ENCODE results near the gene RFX5. TPM values are rescaled to one million over a fixed set of nuclear protein-coding genes. Genes with fewer than 3 reads are reported as not detected.
A peak's percentile ranks its signal among the peaks of the same experiment; 100 is the strongest.

Gene RFX5
- total RNA-seq, 2 experiments from 2014 or later: 55.6 to 55.7 TPM

DNA sequence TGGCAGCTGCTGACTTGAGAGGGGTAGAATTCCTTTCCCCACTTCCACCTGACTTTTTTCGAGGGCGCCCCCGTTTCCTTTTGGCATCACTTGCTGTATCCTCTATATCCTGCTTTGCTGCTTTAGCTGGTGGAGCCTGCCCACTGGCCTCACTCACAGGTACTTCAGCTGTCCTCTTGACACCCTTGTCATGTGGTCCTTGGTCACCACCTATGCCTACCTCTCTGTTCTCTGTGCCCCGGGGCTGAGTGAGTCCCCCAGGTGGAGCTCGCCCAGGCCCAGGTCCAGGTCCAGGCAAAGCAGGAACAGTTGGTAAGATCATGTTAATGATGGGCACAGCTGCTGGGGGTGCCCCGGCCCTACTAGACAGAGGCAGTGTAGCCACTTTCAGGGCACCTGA is 4.5 kb downstream of the RFX5 start:
- POLR2A ChIA-PET: interaction anchor here (0.7 to 1.0 kb wide), 2 partner anchors 12 to 88 kb away, joined by 3 read pairs; partner anchors contain the start of gene PSMD4
- peak overlapping the region; percentile 30 for H3K27ac Mint-ChIP-seq

DNA sequence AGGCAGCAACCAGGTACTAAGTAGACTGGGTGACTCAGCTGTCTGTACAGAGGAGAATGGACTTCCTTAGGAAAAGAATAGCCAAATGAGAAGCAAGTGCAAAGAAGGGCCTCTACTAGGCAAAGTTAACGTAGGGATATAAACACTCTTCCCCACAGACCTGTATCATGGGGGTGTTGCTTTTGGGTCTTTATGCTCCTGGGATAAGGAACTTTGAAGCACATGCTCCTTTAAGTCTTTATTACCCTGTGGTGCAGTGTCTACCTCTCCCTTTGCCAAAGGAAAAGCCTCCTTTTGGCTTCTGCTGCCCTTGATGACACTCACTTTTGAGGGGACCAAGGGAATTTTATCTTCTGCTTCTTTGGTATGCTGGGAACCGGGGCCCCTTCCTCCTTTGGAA is 5.0 kb downstream of the RFX5 start:
- intact Hi-C loops (cut with micrococcal nuclease): loop anchor here (5.0 kb wide), 2 partner anchors 60 to 145 kb away; partner anchors contain the start of genes PIP5K1A and ZNF687

More for the DNA sequence above, 4.5 kb downstream of the RFX5 start:
- intact Hi-C loops (cut with micrococcal nuclease): loop anchor here (5.0 kb wide), 2 partner anchors 60 to 145 kb away; partner anchors contain the start of genes PIP5K1A and ZNF687
- TF ChIP-seq, protein P1, sequence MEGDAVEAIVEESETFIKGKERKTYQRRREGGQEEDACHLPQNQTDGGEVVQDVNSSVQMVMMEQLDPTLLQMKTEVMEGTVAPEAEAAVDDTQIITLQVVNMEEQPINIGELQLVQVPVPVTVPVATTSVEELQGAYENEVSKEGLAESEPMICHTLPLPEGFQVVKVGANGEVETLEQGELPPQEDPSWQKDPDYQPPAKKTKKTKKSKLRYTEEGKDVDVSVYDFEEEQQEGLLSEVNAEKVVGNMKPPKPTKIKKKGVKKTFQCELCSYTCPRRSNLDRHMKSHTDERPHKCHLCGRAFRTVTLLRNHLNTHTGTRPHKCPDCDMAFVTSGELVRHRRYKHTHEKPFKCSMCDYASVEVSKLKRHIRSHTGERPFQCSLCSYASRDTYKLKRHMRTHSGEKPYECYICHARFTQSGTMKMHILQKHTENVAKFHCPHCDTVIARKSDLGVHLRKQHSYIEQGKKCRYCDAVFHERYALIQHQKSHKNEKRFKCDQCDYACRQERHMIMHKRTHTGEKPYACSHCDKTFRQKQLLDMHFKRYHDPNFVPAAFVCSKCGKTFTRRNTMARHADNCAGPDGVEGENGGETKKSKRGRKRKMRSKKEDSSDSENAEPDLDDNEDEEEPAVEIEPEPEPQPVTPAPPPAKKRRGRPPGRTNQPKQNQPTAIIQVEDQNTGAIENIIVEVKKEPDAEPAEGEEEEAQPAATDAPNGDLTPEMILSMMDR (IDR thresholded peaks at IDR 0.05): no peak
- Mint-ChIP-seq H3K27me3 (no peaks in the 10 kb centered on the region), H3K36me3 (ENCODE audit: low read depth) (peaks cover 29% of the 10 kb centered on the region), H3K9me3 (no peaks in the 10 kb centered on the region), H3K4me1 (ENCODE audit: low read depth) (peaks cover 33% of the 10 kb centered on the region), H3K4me3 (no peak overlapping the region)
- CTCF ChIA-PET: interaction anchor here (1.0 to 10.5 kb wide), 4 partner anchors 33 to 146 kb away, joined by 3 to 238 read pairs (median 98); partner anchors contain the start of gene ZNF687
- DNase-seq: no peak
- no peak for ATAC-seq

DNA sequence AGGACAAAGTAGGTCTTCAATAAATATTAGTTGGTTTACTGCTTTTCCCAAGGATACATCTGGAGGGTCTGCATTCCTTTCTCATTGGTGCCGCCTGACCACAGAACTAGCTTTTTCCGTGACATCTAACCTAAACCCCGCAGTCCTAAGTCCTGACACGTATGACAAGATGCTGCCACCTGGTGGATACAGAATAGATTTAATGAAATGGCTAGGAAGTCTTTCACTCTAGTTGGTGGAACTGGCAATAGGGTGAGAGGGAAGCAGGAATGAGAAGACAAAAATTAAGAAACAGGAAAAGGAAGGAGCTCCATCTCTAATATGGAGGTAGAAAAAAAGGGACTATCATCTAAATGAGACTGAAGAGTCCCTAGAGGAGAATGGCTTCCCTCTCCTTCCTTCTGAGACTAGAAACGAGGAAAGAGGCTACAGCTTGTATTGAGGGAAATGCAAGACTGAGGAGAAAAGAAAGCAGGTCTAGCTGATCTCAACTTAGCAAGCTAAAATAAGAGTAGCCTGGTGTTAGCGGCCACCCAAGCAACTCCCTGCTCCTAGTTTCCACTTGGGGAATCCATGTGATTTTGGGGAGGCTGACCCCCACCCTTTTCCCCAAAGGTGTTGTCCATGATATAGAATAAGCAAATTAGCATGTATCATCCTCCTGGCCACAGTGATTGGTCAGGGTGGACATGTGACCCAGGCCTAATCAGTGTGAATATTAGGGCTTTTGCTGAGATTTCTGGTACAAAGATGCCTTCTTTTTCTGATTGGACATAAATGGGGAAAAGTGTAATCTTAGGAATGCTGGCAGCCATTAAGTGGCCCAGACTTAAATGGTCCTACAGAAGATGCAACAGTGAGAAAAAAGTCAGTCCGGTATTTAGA is 5.9 kb downstream of the RFX5 start:
- peak; percentile 67 for DNase-seq
- CTCF ChIA-PET: interaction anchor here (0.7 to 10.5 kb wide), 48 partner anchors 10 to 493 kb away, joined by 3 to 238 read pairs (median 5); partner anchors contain the start of genes PI4KB, PSMB4, PSMD4 and SELENBP1
- Mint-ChIP-seq H3K9me3 (no peaks in the 10 kb centered on the region), H3K27ac (peak overlapping the region; percentile 46), H3K4me1 (ENCODE audit: low read depth) (peaks cover 26% of the 10 kb centered on the region), H3K27me3 (no peaks in the 10 kb centered on the region), H3K36me3 (ENCODE audit: low read depth) (peaks cover 23% of the 10 kb centered on the region), H3K4me3 (no peak overlapping the region)
- TF ChIP-seq, protein P1 (IDR thresholded peaks at IDR 0.05): peak; percentile 86
- ATAC-seq: peak; percentile 82
- intact Hi-C loops (cut with micrococcal nuclease): loop anchor here (2.0 to 5.0 kb wide), 3 partner anchors 40 to 144 kb away; partner anchors contain the start of genes PIP5K1A and ZNF687
- POLR2A ChIA-PET: interaction anchor here (0.7 to 2.6 kb wide), 14 partner anchors 9 to 61 kb away, joined by 3 to 13 read pairs (median 4); partner anchors contain the start of genes PI4KB and ZNF687

More for the DNA sequence above, 5.0 kb downstream of the RFX5 start:
- H3K36me3 Mint-ChIP-seq (ENCODE audit: low read depth): peaks cover 29% of the 10 kb centered on the region
- TF ChIP-seq, protein P1 (IDR thresholded peaks at IDR 0.05): no peak
- POLR2A ChIA-PET: interaction anchor here (1.0 to 2.6 kb wide), 3 partner anchors 11 to 60 kb away, joined by 3 to 13 read pairs (median 3); no protein-coding TSS in a partner anchor
- no peak for ATAC-seq
- CTCF ChIA-PET: interaction anchor here (1.0 to 10.5 kb wide), 6 partner anchors 9 to 145 kb away, joined by 3 to 238 read pairs (median 28); partner anchors contain the start of genes SELENBP1 and ZNF687
- H3K9me3 Mint-ChIP-seq: no peaks in the 10 kb centered on the region
- no peak for DNase-seq
- H3K4me1 Mint-ChIP-seq (ENCODE audit: low read depth): peaks cover 29% of the 10 kb centered on the region
- H3K27me3 Mint-ChIP-seq: no peaks in the 10 kb centered on the region
- H3K27ac Mint-ChIP-seq: peak overlapping the region; percentile 25
- no peak overlapping the region for H3K4me3 Mint-ChIP-seq

DNA sequence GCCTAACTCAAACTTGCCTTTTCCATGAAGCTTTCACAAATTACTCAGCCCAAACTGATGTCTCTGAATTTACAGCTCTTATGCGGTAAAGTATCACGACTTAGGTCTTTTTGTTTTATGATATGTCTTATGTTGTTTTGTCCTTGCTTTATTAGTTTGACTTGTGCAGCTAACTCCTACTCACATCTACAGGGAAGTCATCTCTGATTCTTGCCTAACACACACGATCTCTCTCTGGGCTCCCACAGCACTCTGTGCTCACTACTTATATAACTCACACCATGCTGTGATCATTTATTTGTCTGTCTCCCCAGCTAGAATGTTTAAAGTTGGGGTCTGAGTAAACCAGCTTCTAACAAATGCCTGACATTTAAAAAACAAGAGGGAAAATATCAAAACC is 10.5 kb downstream of the RFX5 start:
- intact Hi-C loops (cut with micrococcal nuclease): no loop called here
- peaks cover 10% of the 10 kb centered on the region for H3K4me1 Mint-ChIP-seq (ENCODE audit: low read depth)
- H3K27me3 Mint-ChIP-seq: no peaks in the 10 kb centered on the region
- ChIA-PET CTCF (interaction anchor here (1.3 to 10.5 kb wide), 2 partner anchors 14 to 39 kb away, joined by 3 to 238 read pairs; no protein-coding TSS in a partner anchor), POLR2A (interaction anchor here (1.0 to 1.5 kb wide), 2 partner anchors 9 to 53 kb away, joined by 5 to 7 read pairs; no protein-coding TSS in a partner anchor)
- DNase-seq (no peak), ATAC-seq (no peak)
- TF ChIP-seq, protein P1 (IDR thresholded peaks at IDR 0.05): no peak
- no peak overlapping the region for H3K4me3 Mint-ChIP-seq
- H3K27ac Mint-ChIP-seq: no peak overlapping the region
- H3K36me3 Mint-ChIP-seq (ENCODE audit: low read depth): peaks cover 1% of the 10 kb centered on the region
- no peaks in the 10 kb centered on the region for H3K9me3 Mint-ChIP-seq
